ENCODE data around the gene LNX1.
A peak's percentile ranks its signal among the peaks of the same experiment; 100 is the strongest.

LNX1 gene

DNA sequence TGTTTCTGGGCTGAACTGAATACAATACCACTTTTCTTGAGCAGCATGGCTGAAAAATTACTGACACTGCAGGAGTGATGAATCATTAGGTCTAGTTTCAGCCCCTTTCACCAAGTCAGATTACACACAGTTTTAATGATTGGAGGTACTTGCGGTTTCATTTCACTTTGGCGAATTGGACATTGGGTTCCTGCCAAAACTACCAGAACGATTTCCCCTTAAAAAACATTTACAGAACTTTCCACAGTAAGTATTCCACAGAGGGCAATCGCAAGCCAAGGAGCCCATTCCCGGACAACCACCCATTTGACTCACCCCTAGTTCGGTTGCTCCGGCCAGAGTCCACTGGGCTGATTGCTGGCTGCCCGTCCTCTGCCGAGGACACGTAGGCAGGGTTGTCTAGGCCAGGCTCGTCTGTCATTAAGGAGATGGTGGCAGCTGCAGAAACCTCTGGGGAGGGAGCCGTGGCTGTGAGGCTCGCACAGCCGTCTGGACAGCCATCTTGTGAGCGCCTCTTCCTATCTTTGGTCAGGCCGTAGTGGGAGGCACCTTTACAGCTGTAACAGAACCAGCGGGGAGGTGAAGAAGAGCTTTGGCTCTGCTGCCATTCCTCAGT lies 83.5 kb downstream of the LNX1 start:
- DNase-seq (ENCODE audit: low read depth), result peak; percentile 98
- TF ChIP-seq, protein P1, sequence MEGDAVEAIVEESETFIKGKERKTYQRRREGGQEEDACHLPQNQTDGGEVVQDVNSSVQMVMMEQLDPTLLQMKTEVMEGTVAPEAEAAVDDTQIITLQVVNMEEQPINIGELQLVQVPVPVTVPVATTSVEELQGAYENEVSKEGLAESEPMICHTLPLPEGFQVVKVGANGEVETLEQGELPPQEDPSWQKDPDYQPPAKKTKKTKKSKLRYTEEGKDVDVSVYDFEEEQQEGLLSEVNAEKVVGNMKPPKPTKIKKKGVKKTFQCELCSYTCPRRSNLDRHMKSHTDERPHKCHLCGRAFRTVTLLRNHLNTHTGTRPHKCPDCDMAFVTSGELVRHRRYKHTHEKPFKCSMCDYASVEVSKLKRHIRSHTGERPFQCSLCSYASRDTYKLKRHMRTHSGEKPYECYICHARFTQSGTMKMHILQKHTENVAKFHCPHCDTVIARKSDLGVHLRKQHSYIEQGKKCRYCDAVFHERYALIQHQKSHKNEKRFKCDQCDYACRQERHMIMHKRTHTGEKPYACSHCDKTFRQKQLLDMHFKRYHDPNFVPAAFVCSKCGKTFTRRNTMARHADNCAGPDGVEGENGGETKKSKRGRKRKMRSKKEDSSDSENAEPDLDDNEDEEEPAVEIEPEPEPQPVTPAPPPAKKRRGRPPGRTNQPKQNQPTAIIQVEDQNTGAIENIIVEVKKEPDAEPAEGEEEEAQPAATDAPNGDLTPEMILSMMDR (IDR thresholded peaks at IDR 0.05; ENCODE audit: control insufficient read depth, insufficient read depth, low read depth, low read length, missing control alignments), result no peak
- H3K4me3 ChIP-seq (ENCODE audit: control insufficient read depth, low read depth, low read length), result peak overlapping the region; percentile 49

DNA sequence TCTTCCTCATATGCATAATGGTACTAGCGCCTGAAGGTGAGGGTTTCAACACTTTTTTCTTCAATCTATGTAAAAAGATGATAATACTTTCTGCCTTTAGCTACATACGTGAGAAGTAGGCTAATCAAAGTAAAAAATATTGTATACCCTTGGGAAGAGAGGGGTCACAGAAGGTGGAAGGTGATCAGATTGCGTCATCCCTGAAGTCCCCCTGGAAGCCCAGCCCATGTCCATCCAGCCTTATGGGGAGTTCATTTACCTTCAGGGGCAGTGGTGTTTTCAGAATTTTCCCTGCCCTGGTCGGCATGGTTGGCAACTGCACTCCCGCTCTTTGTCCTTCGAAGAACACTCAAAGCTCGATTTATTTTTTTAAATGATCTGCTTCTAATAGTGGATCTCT lies 84.2 kb downstream of the LNX1 start:
- peak overlapping the region; percentile 19 for H3K4me3 ChIP-seq (ENCODE audit: control insufficient read depth, low read depth, low read length)
- TF ChIP-seq, protein P1 (IDR thresholded peaks at IDR 0.05; ENCODE audit: control insufficient read depth, insufficient read depth, low read depth, low read length, missing control alignments), result no peak
- DNase-seq (ENCODE audit: low read depth), result no peak

DNA sequence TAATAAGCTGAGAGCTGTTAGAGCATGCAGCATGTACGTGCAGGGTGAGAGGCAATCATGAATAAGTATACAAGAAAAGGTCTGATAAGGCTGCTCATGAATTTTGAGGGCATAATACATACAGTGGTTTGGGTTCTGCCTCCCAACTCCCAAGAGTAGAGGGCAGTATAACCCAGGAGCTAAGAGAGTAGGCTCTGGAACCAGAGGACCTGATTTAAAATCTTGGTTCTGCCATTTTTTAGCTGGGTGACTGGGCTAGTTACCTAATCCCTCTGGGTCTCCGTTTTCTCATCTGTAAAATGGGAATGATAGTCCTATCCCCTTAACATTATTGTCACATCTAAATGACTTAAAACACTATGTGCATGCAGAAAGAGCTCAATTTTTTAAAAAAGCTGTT lies 85.3 kb downstream of the LNX1 start:
- no peak for DNase-seq (ENCODE audit: low read depth)
- no peak overlapping the region for H3K4me3 ChIP-seq (ENCODE audit: control insufficient read depth, low read depth, low read length)
- TF ChIP-seq, protein P1 (IDR thresholded peaks at IDR 0.05; ENCODE audit: control insufficient read depth, insufficient read depth, low read depth, low read length, missing control alignments), result peak; percentile 50

DNA sequence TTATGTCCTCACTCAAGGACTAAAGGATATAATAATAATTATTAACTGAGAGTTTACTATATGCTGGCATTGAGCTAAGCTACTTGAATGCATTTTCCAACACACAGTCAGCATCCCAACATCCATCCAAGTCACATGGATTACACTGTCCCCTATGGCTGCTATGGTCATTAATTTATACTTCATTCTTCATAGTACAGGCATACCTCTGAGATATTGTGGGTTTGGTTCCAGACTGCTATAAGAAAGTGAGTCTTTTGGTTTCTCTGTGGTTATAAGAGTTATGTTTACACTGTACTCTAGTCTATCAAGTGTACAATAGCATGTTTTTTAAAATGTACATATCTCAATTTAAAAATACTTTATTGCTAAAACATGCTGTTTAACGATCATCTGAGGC lies 89.2 kb downstream of the LNX1 start:
- H3K4me3 ChIP-seq (ENCODE audit: control insufficient read depth, low read depth, low read length), result no peak overlapping the region
- DNase-seq (ENCODE audit: low read depth), result no peak
- TF ChIP-seq, protein P1 (IDR thresholded peaks at IDR 0.05; ENCODE audit: control insufficient read depth, insufficient read depth, low read depth, low read length, missing control alignments), result no peak

DNA sequence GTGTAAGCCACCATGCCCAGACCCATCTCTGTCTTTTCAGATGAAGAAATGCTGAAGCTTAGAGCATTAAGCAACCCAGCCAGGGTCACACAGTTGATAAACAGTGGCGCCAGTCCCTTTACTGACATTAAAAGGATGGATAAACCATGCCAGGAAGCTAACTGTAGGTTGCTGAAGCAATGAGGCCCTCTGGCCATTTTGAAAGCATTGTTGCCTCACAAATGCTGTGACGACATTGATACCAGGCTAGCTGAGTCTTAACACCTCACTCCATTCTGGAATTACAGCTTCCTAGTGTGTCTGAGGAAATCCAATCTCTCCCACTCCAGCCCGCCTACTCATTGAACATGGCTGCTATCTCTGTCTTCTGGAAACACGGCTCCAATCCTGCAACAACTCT lies 89.7 kb downstream of the LNX1 start:
- DNase-seq (ENCODE audit: low read depth), result no peak
- TF ChIP-seq, protein P1 (IDR thresholded peaks at IDR 0.05; ENCODE audit: control insufficient read depth, insufficient read depth, low read depth, low read length, missing control alignments), result no peak
- no peak overlapping the region for H3K4me3 ChIP-seq (ENCODE audit: control insufficient read depth, low read depth, low read length)

DNA sequence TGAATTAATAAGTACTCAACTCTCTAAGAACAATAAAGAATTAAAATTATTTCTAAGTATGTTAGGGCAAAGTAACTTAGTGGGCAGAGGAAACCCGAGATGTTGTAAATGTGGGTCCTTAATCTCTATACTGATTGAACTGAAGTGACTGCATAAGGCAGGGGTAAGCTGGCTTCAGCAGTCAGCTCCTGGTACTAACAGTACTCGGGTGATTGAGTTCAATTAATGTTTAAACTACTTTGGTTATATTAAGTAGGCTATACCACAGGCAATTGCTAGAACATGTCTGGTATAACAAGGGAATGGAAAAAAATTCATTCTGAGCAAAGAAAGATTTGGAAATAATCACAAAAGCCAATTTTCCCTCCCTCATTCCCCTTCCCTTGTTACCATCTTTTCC lies 90.7 kb downstream of the LNX1 start:
- DNase-seq (ENCODE audit: low read depth), result no peak
- H3K4me3 ChIP-seq (ENCODE audit: control insufficient read depth, low read depth, low read length), result no peak overlapping the region
- TF ChIP-seq, protein P1 (IDR thresholded peaks at IDR 0.05; ENCODE audit: control insufficient read depth, insufficient read depth, low read depth, low read length, missing control alignments), result no peak

DNA sequence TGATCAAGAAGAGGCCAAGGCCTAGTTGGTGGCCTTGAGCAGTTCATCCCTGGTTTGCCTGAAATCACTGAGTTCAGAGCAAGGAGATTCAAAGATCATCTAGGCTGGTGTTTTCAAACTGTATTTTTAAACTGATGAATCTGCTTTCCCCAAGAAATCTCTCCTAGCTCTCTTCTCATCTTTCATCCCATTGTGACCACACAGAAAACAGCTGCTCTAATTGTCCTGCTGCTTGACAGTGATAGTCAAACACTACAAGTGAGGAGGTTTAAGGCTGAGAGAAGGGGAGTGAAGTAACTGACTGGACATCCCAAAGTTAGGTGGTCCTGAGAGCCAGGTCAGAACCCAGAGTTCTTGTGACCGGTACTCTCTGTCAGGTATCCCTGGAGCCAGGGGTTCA lies 91.5 kb downstream of the LNX1 start:
- H3K4me3 ChIP-seq (ENCODE audit: control insufficient read depth, low read depth, low read length), result no peak overlapping the region
- no peak for DNase-seq (ENCODE audit: low read depth)
- TF ChIP-seq, protein P1 (IDR thresholded peaks at IDR 0.05; ENCODE audit: control insufficient read depth, insufficient read depth, low read depth, low read length, missing control alignments), result no peak

All from AG09309 (cell line).